HG03025 (cell line): ENCODE measurements around the gene ZNF546.

Experiments used
- ATAC-seq: cut with Tn5 transposase; IDR thresholded peaks from one replicate; pipeline ENCODE4 v1.9.1; 2021; ENCODE audit warnings: mild to moderate bottlenecking, moderate library complexity; ENCODE audit not compliant: unreplicated experiment, low FRiP score

ZNF546 gene

DNA sequence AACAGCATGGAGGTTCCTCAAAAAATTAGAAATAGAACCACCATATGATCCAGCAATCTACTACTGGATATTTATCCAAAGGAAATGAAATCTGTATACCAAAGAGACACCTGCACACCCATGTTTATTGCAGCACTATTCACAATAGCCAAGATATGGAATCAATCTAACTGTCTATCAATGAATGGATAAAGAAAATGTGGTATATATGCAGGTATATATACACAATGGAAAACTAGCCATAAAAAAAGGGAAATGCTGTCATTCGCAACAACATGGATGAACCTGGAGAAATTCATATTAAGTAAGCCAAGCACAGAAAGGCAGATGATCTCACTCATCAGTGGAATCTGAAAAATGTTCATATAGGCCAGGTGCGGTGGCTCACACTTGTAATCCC is 56.6 kb downstream of the ZNF546 start:
- no peak for ATAC-seq

DNA sequence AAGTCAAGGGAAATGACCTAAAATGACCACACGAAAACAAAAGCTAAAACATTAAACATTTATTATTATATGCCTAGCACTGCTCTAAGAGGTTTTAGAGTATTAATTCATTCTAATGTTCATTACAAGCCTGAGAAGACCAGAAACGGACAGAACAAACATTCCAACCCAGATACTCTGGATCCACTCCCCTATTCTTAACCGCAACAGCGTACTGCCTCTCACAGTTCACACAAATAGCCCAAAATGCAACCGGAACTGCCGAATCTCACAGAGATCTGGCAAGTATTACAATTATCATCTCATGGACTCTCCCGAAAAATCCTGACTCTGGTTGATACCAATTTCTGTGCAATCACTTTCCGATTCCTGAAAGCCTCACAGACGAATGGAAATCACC is 57.8 kb downstream of the ZNF546 start:
- ATAC-seq, result no peak

DNA sequence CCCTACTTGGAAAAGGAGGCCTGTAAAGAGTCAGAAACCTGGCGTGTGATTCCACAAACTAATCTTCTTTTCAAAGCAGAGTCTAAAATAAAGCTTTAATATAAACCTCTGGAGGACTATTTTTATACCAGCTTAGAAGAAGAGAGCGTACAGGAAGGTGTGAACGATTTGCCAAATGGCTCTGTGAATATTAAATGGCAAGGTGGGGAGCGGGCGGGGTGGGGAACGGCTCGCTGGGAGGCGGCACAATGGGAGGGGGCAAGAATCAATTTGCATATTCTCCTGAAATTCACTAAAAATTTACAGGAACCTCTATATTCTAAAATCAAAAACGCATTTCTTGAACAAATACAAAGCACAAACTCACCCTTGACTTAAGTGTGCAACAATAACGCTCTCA is 58.2 kb downstream of the ZNF546 start:
- ATAC-seq, result no peak

DNA sequence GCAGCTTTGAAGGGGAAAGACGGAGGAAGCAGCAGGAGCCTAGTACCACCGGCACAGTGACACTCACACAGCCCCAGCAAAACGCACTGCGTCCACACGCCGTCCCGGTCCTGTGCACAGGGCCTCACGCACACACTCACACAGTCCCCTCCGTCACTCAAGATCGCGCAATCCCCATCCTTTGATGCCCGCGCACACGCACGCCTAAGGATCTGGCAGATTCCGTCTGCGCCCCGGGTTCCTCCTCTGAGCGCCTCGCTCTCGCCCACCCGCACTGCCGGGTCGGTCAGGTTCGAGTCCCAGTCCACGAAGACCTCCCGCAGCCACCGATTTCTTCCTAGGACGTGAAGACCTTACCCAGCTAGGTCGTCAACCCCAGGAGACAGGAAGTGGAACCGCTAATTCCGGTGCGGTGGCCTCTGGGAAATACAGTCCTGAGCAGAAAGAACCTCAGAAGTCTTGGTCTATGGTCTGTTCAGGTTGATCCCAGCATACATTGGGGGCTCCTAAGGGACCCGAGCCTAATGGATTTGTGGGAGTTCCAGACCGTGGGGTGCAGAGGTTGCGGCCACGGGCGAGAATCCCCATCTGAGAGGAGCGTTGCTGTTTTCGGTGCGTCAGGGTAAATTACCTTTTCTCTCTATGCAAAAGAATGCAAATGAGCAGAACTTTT is 59.1 kb downstream of the ZNF546 start, which contains the start of gene ZNF780B:
TSS of gene ZNF780B (minus strand) at position 400 of the 673 bp plus-strand sequence. CDS start 5,899 bp downstream, outside the sequence.
- ATAC-seq, result peak; percentile 61

DNA sequence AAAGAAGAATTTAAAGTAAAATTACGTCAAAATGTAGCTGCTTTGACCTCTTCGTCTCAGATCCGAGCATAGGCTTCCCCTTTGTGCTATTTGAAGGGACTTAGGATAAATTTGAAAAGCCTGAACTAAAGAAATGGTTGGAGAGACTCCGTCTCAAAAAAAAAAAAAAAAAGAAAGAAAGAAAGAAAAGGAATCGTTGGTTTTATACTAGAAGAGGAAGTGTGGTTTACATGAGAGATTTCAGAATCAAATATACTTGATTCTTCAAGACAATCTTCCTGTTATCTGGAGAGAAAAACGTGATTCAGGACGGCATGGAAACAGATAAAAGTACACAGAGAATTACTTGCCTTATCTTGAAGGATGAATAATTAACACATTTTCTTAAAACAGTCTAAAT is 59.6 kb downstream of the ZNF546 start:
- ATAC-seq, result no peak

DNA sequence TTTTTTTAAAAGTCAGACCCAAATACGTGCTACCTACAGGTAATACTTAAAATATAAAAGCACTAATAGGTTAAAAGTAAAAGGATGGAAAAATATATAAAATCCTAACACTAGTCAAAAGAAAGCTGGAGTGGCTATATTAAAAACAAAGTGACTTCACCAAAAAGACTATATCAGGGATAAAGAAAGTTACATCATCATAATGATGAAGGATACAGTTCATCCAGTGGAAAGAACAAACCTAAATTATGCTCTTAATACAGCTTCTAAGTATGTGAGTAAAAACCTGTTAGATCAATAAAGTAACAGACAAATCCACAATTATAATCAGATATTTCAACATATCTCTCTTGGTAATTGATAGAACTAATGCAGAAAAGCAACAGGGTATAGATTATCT is 60.3 kb downstream of the ZNF546 start:
- no peak for ATAC-seq

DNA sequence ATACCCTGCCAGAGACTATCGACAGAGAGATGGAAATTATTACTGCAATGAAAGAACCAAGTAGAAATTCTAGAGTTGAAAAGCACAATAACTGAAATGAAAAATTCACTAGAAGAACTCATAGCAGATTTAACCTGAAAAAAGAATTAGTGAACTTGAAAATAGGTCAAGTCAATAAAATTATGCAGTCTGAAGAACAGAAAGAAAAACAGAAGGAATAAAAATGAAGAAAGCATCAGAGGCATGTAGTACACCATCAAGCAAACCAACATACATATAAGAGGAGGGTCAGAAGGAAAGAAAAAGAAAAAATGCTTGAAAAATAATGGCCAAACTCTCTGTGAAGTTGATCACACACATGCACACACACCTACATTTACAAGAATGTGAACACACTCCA is 62.8 kb downstream of the ZNF546 start:
- no peak for ATAC-seq

DNA sequence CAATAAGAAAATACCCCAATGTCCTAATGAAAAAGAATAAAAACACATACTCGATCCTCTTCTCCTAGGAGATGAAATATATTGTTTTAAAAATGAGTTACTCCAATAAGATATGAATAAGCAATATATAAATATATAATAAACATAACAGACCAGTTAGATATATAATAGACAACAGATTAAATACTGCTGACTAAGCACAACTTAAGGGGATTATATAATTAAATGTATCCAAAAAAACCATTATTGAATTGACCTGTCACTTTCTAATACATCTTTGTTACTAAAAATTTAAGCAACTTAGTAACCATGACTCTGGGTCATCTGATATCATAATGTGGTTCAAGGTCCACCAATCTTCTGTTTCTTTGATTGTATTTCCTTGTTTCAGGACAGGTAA is 73.2 kb downstream of the ZNF546 start:
- no peak for ATAC-seq
